ENCODE results near the gene PHF21B.

Gene PHF21B

GRCh38 chr22:44878483-44879300, 131.1 kb downstream of the PHF21B start:
- Histone ChIP-seq H3K9me3 (ENCODE audit: low read depth, low read length) (no peaks in the 10 kb centered on the region), H3K27ac (no peak overlapping the region), H3K36me3 (ENCODE audit: insufficient read depth, low read length) (no peaks in the 10 kb centered on the region), H3K9ac (ENCODE audit: insufficient read length) (no peak overlapping the region), H3K4me3 (no peak overlapping the region)
- TF ChIP-seq FOXP2 (optimal IDR thresholded peaks at IDR 0.05; ENCODE audit: control extremely low read depth, extremely low read length, insufficient read depth), result no peak
- TF ChIP-seq EZH2 (IDR thresholded peaks at IDR 0.05), result no peak
- TF ChIP-seq POLR2AphosphoS5 (IDR thresholded peaks at IDR 0.05; ENCODE audit: borderline replicate concordance, low read depth, low read length), result no peak
- DNase-seq (ENCODE audit: low read depth, low spot score), result no peak

GRCh38 chr22:44876921-44877320, 132.9 kb downstream of the PHF21B start:
- Histone ChIP-seq H3K9ac (ENCODE audit: insufficient read length) (no peak overlapping the region), H3K36me3 (ENCODE audit: insufficient read depth, low read length) (no peaks in the 10 kb centered on the region), H3K4me3 (no peak overlapping the region), H3K9me3 (ENCODE audit: low read depth, low read length) (no peaks in the 10 kb centered on the region), H3K27ac (no peak overlapping the region)
- TF ChIP-seq FOXP2 (optimal IDR thresholded peaks at IDR 0.05; ENCODE audit: control extremely low read depth, extremely low read length, insufficient read depth) (no peak), EZH2 (IDR thresholded peaks at IDR 0.05) (no peak), POLR2AphosphoS5 (IDR thresholded peaks at IDR 0.05; ENCODE audit: borderline replicate concordance, low read depth, low read length) (no peak)
- DNase-seq (ENCODE audit: low read depth, low spot score), result no peak

GRCh38 chr22:44871782-44872181, 138.0 kb downstream of the PHF21B start:
- no peak overlapping the region for H3K27ac ChIP-seq
- H3K9ac ChIP-seq (ENCODE audit: insufficient read length), result no peak overlapping the region
- H3K4me3 ChIP-seq, result no peak overlapping the region
- no peak for DNase-seq (ENCODE audit: low read depth, low spot score)
- H3K9me3 ChIP-seq (ENCODE audit: low read depth, low read length), result no peaks in the 10 kb centered on the region
- TF ChIP-seq POLR2AphosphoS5 (IDR thresholded peaks at IDR 0.05; ENCODE audit: borderline replicate concordance, low read depth, low read length), result no peak
- TF ChIP-seq FOXP2 (optimal IDR thresholded peaks at IDR 0.05; ENCODE audit: control extremely low read depth, extremely low read length, insufficient read depth), result no peak
- no peak for TF ChIP-seq EZH2 (IDR thresholded peaks at IDR 0.05)
- no peaks in the 10 kb centered on the region for H3K36me3 ChIP-seq (ENCODE audit: insufficient read depth, low read length)

- DNase-seq (ENCODE audit: low read depth, low spot score), result no peak
- no peaks in the 10 kb centered on the region for H3K36me3 ChIP-seq (ENCODE audit: insufficient read depth, low read length)
- no peak overlapping the region for H3K9ac ChIP-seq (ENCODE audit: insufficient read length)
- H3K27ac ChIP-seq, result no peak overlapping the region
- H3K4me3 ChIP-seq, result no peak overlapping the region
- H3K9me3 ChIP-seq (ENCODE audit: low read depth, low read length), result no peaks in the 10 kb centered on the region
- TF ChIP-seq EZH2 (IDR thresholded peaks at IDR 0.05) (no peak), POLR2AphosphoS5 (IDR thresholded peaks at IDR 0.05; ENCODE audit: borderline replicate concordance, low read depth, low read length) (no peak)
These were observed 139.8 kb downstream of the PHF21B start for GRCh38 chr22:44870021-44870420.

- TF ChIP-seq EZH2 (IDR thresholded peaks at IDR 0.05), result no peak
- no peak for TF ChIP-seq FOXP2 (optimal IDR thresholded peaks at IDR 0.05; ENCODE audit: control extremely low read depth, extremely low read length, insufficient read depth)
- TF ChIP-seq POLR2AphosphoS5 (IDR thresholded peaks at IDR 0.05; ENCODE audit: borderline replicate concordance, low read depth, low read length), result no peak
- DNase-seq (ENCODE audit: low read depth, low spot score), result no peak
- no peaks in the 10 kb centered on the region for H3K9me3 ChIP-seq (ENCODE audit: low read depth, low read length)
- no peak overlapping the region for H3K9ac ChIP-seq (ENCODE audit: insufficient read length)
- H3K36me3 ChIP-seq (ENCODE audit: insufficient read depth, low read length), result no peaks in the 10 kb centered on the region
- no peak overlapping the region for H3K27ac ChIP-seq
- no peak overlapping the region for H3K4me3 ChIP-seq
These were observed 140.6 kb downstream of the PHF21B start for GRCh38 chr22:44869196-44869595.

GRCh38 chr22:44865193-44866057, 144.4 kb downstream of the PHF21B start:
- Histone ChIP-seq H3K36me3 (ENCODE audit: insufficient read depth, low read length) (no peaks in the 10 kb centered on the region), H3K27ac (no peak overlapping the region), H3K4me3 (no peak overlapping the region), H3K9ac (ENCODE audit: insufficient read length) (no peak overlapping the region), H3K9me3 (ENCODE audit: low read depth, low read length) (no peaks in the 10 kb centered on the region)
- no peak for DNase-seq (ENCODE audit: low read depth, low spot score)
- no peak for TF ChIP-seq POLR2AphosphoS5 (IDR thresholded peaks at IDR 0.05; ENCODE audit: borderline replicate concordance, low read depth, low read length)

- Histone ChIP-seq H3K4me3 (no peak overlapping the region), H3K27ac (no peak overlapping the region), H3K9ac (ENCODE audit: insufficient read length) (no peak overlapping the region), H3K9me3 (ENCODE audit: low read depth, low read length) (no peaks in the 10 kb centered on the region), H3K36me3 (ENCODE audit: insufficient read depth, low read length) (no peaks in the 10 kb centered on the region)
- DNase-seq (ENCODE audit: low read depth, low spot score), result no peak
- TF ChIP-seq EZH2 (IDR thresholded peaks at IDR 0.05), result no peak
These were observed 146.6 kb downstream of the PHF21B start for GRCh38 chr22:44862981-44863860.

GRCh38 chr22:44862281-44862680, 147.5 kb downstream of the PHF21B start:
- TF ChIP-seq FOXP2 (optimal IDR thresholded peaks at IDR 0.05; ENCODE audit: control extremely low read depth, extremely low read length, insufficient read depth), result no peak
- Histone ChIP-seq H3K9me3 (ENCODE audit: low read depth, low read length) (no peaks in the 10 kb centered on the region), H3K27ac (no peak overlapping the region), H3K36me3 (ENCODE audit: insufficient read depth, low read length) (no peaks in the 10 kb centered on the region), H3K9ac (ENCODE audit: insufficient read length) (no peak overlapping the region), H3K4me3 (no peak overlapping the region)
- DNase-seq (ENCODE audit: low read depth, low spot score), result no peak
